Heart left ventricle (tissue), 16 donors: ENCODE results near the gene PRDX4. TPM values are rescaled to one million over a fixed set of nuclear protein-coding genes. Genes with fewer than 3 reads are reported as not detected.

Experiments used
- ATAC-seq, 4 donors: fragments of 200-7000 bp; cut with Tn5 transposase; one replicate each; pipeline ENCODE4 v1.9.1; 2020 to 2022; ENCODE audit warnings: moderate library complexity in 4 of 4, mild to moderate bottlenecking in 3 of 4, moderate number of reproducible peaks in 1 of 4
- DNase-seq, 5 donors: peaks; one replicate each; pipeline ENCODE4 v3.0.0-alpha.2; 2020
- H3K27ac ChIP-seq, 12 donors: fragments of 200-600 bp; sonication (generic) in 4 of 12; one replicate each; pipeline versions ENCODE4 v1.5.0 to v1.8.0; 2016 to 2022; ENCODE audit warnings: mild to moderate bottlenecking in 2 of 12
- H3K27me3 ChIP-seq, 9 donors: fragments of 200-600 bp; sonication (generic) in 2 of 9; one replicate each; pipeline versions ENCODE4 v1.5.1 to v1.8.0; 2016 to 2022; ENCODE audit warnings: mild to moderate bottlenecking in 3 of 9
- H3K36me3 ChIP-seq, 9 donors: fragments of 200-600 bp; sonication (generic) in 2 of 9; one replicate each; pipeline versions ENCODE4 v1.5.0 to v1.8.0; 2018 to 2022; ENCODE audit warnings: mild to moderate bottlenecking in 2 of 9
- H3K4me1 ChIP-seq, 12 donors: fragments of 200-600 bp; sonication (generic) in 4 of 12; one replicate each; pipeline versions ENCODE4 v1.5.0 to v1.8.0; 2016 to 2022; ENCODE audit warnings: mild to moderate bottlenecking in 3 of 12
- H3K4me3 ChIP-seq, 12 donors: fragments of 200-600 bp; sonication (generic) in 4 of 12; one replicate each; pipeline versions ENCODE4 v1.5.0 to v1.8.0; 2017 to 2022; ENCODE audit warnings: mild to moderate bottlenecking in 9 of 12, moderate library complexity in 4 of 12
- H3K9me3 ChIP-seq, 12 donors: fragments of 200-600 bp; sonication (generic) in 4 of 12; one replicate each; pipeline versions ENCODE4 v1.5.0 to v1.8.0; 2016 to 2022; ENCODE audit warnings: mild to moderate bottlenecking in 1 of 12
- POLR2A ChIP-seq, 2 donors: fragments of 450-650 bp; IDR thresholded peaks; one replicate each; pipeline ENCODE4 v1.6.1; 2017; ENCODE audit warnings: antibody characterized with exemption in 2 of 2, mild to moderate bottlenecking in 2 of 2, moderate library complexity in 2 of 2
- WGBS, 4 donors: extraction: QIAGEN DNeasy Blood & Tissue Kit in 2 of 4; methylation state at CpG; one replicate each; pipeline versions ENCODE4 v1.1.5 to v1.1.7; 2013 to 2018; 5-methylcytosine and 5-hydroxymethylcytosine counted together
- intact Hi-C, 10 donors: fragments of 100-400 bp; cut with DNase I; formaldehyde crosslinking; loops; one replicate each; pipeline versions ENCODE4 v1.11.1 to v1.14.2; 2022
- polyA plus RNA-seq, 2 donors: library from polyadenylated mRNA; stranded (reverse); fragments of 200-250 nt; gene quantifications; one replicate each; pipeline ENCODE4 v1.2.3, GENCODE V29; 2013
- total RNA-seq, 9 donors: library from RNA; depleted of rRNA in 2 of 9; stranded (reverse); fragments of >200 nt in 2 of 9; fragmentation: NEBNext Ultra II Directional in 3 of 9; extraction: Animal tissue kit (Norgen Biotek cat#: 25700) in 3 of 9; gene quantifications; one replicate each; pipeline versions ENCODE4 v1.1.0 to v1.2.4, GENCODE V29; 2016 to 2023
- TF ChIP-seq, protein P1 (sequence below), 12 donors: fragments of 200-600 bp; sonication (generic) in 4 of 12; IDR thresholded peaks; one replicate each; pipeline versions ENCODE4 v1.5.0 to v1.8.0; 2018 to 2022; ENCODE audit warnings: antibody characterized with exemption in 12 of 12, mild to moderate bottlenecking in 5 of 12
- donor health status: ischemic (EF 13 %, LVEDD 7.1; RV severe dilation, severe dysfunction).
- donor health status: healthy with polysubstance abuse.
- donor health status: DM: no; HTN: yes; CAD: no.
- donor health status: DM: no; HTN: no; CAD: no.
- donor health status: ischemic (EF 25% LVEDD 6.9; RV normal size, moderate dysfunction).
- donor health status: ischemic (EF 25% LVEDD 5.7; RV mildly dilated, moderate dysfunction).
- donor health status: healthy.
- donor health status: DM: yes; HTN: yes; CAD: no.
- donor health status: ischemic (EF 35%, LVEDD 5.7; RV mildly dilated, moderate dysfunction).
- donor health status: nonischemic (EF 11% LVEDD 7.7; RV severe dilation, severe dysfunction).
- donor health status: DM: yes; HTN: yes; CAD: no.
- donor health status: PGD.
- donor health status: ischemic (EF 29% LVEDD 5.4; RV normal size, mild dysfunction).
- donor health status: nonischemic (EF 23%, LVEDD 6.1; RV moderate dilation, normal function).

Gene PRDX4
- total and polyA plus RNA-seq, 11 donors, result 18.7 to 130 (median 37.5) TPM

DNA sequence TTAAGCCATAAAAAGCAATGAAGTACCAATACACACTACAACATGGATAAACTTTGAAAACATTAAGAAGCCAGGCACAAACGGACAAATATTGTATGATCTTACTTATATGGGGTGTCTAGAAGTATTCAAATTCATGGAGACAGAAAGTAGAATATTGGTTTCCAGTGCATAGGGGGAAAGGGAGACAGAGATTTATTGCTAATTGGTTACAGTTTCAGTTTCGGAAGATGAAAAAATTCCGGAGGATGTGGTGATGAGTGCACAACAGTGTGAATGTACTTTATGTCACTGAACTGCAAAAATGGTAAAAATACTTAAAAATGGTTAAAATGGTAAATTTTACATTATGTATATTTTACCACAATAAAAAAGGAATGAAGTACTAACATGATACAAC is 5.1 kb upstream of the PRDX4 start:
- ATAC-seq (no peak), DNase-seq (no peak)
- peak overlapping the region in 1 of 12 donors; percentile 34 for H3K27ac ChIP-seq
- no peaks in the 10 kb centered on the region for H3K36me3 ChIP-seq
- no peak for TF ChIP-seq POLR2A (IDR thresholded peaks at IDR 0.05)
- TF ChIP-seq, protein P1, sequence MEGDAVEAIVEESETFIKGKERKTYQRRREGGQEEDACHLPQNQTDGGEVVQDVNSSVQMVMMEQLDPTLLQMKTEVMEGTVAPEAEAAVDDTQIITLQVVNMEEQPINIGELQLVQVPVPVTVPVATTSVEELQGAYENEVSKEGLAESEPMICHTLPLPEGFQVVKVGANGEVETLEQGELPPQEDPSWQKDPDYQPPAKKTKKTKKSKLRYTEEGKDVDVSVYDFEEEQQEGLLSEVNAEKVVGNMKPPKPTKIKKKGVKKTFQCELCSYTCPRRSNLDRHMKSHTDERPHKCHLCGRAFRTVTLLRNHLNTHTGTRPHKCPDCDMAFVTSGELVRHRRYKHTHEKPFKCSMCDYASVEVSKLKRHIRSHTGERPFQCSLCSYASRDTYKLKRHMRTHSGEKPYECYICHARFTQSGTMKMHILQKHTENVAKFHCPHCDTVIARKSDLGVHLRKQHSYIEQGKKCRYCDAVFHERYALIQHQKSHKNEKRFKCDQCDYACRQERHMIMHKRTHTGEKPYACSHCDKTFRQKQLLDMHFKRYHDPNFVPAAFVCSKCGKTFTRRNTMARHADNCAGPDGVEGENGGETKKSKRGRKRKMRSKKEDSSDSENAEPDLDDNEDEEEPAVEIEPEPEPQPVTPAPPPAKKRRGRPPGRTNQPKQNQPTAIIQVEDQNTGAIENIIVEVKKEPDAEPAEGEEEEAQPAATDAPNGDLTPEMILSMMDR (IDR thresholded peaks at IDR 0.05), result no peak
- intact Hi-C loops, result no loop called here
- peaks cover 0 to 2% (median 0%) of the 10 kb centered on the region in 12 donors for H3K9me3 ChIP-seq
- 72 to 80% (median 78%) methylated on average over 3 of the region's 3 CpGs for WGBS, 4 donors
- peaks cover 0 to 13% (median 0%) of the 10 kb centered on the region in 12 donors for H3K4me1 ChIP-seq
- no peaks in the 10 kb centered on the region for H3K27me3 ChIP-seq
- H3K4me3 ChIP-seq, result no peak overlapping the region

DNA sequence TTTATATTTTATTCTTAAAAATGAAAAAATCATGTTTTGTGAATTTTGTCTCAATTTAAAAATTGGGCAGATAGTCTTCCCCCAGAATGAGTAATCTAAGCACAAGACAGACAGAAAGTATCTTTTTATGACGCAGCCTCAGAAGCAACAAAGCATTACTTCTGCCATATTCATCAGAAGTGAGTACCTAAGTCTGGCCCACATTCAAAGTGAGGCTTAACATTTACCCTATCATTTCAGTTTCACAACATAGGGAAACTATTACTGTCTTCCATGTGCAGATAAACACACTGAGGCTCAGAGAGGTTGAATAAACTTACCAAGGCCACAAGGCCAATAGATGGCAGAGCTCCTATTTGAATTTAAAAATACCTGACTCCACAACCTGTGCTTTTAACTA is 4.4 kb upstream of the PRDX4 start:
- intact Hi-C loops, result no loop called here
- 89 to 97% (median 94%) methylated on average over 1 of the region's 1 CpG for WGBS, 4 donors

GRCh38 chrX:23664496-23664895 is 2.8 kb upstream of the PRDX4 start:
- no peaks in the 10 kb centered on the region for H3K36me3 ChIP-seq
- H3K27me3 ChIP-seq, result no peaks in the 10 kb centered on the region
- H3K9me3 ChIP-seq, result peaks cover 0 to 5% (median 0%) of the 10 kb centered on the region in 12 donors
- no peak for TF ChIP-seq POLR2A (IDR thresholded peaks at IDR 0.05)
- TF ChIP-seq, protein P1 (IDR thresholded peaks at IDR 0.05), result no peak
- peaks cover 0 to 19% (median 0%) of the 10 kb centered on the region in 12 donors for H3K4me1 ChIP-seq
- intact Hi-C loops, result no loop called here
- WGBS, 4 donors, result 81 to 95% (median 89%) methylated on average over 6 to 10 of the region's 10 CpGs
- ATAC-seq (no peak), DNase-seq (no peak)
- no peak overlapping the region for H3K27ac ChIP-seq
- no peak overlapping the region for H3K4me3 ChIP-seq

More for the DNA sequence above, 4.4 kb upstream of the PRDX4 start:
- DNase-seq, result no peak
- Histone ChIP-seq H3K4me1 (peaks cover 0 to 13% (median 0%) of the 10 kb centered on the region in 12 donors), H3K27ac (peak overlapping the region in 1 of 12 donors; percentile 34), H3K36me3 (no peaks in the 10 kb centered on the region), H3K27me3 (no peaks in the 10 kb centered on the region), H3K9me3 (peaks cover 0 to 5% (median 0%) of the 10 kb centered on the region in 12 donors), H3K4me3 (no peak overlapping the region)
- ATAC-seq, result no peak
- TF ChIP-seq, protein P1 (IDR thresholded peaks at IDR 0.05), result no peak
- no peak for TF ChIP-seq POLR2A (IDR thresholded peaks at IDR 0.05)

GRCh38 chrX:23666282-23666681 is 1.0 kb upstream of the PRDX4 start:
- H3K4me1 ChIP-seq, result peaks cover 0 to 19% (median 2%) of the 10 kb centered on the region in 12 donors
- no peaks in the 10 kb centered on the region for H3K27me3 ChIP-seq
- ATAC-seq, result no peak
- H3K36me3 ChIP-seq, result no peaks in the 10 kb centered on the region
- no peak for TF ChIP-seq POLR2A (IDR thresholded peaks at IDR 0.05)
- TF ChIP-seq, protein P1 (IDR thresholded peaks at IDR 0.05), result no peak
- peaks cover 0 to 5% (median 0%) of the 10 kb centered on the region in 12 donors for H3K9me3 ChIP-seq
- intact Hi-C loops, result loop anchor here in 1 of 10 donors (5.0 kb wide), 1 partner anchor 241 kb away; the partner anchor contains the start of genes APOO and CXorf58
- WGBS, 4 donors, result 80 to 95% (median 89%) methylated on average over 16 of the region's 16 CpGs
- no peak for DNase-seq
- peak overlapping the region in 3 of 12 donors; percentile 65 to 85 (median 79) for H3K27ac ChIP-seq
- no peak overlapping the region for H3K4me3 ChIP-seq
